ENCODE results near the gene U2AF1L4. TPM values are rescaled to one million over a fixed set of nuclear protein-coding genes. Genes with fewer than 3 reads are reported as not detected.

The U2AF1L4 gene
- total and polyA plus RNA-seq, 4 donors: 13.0 to 25.5 (median 17.8) TPM

GRCh38 chr19:35743640-35744429, 1.4 kb downstream of the U2AF1L4 start:
- WGBS, 2 donors: 88 to 89% methylated on average over 19 of the region's 19 CpGs
- DNase-seq: no peak
- TF ChIP-seq CTCF (IDR thresholded peaks at IDR 0.05; ENCODE audit: control extremely low read depth, extremely low read depth): no peak
- Histone ChIP-seq H3K36me3 (ENCODE audit: control insufficient read depth in 4 of 4, insufficient read depth in 4 of 4, low read length in 4 of 4) (peaks cover 0 to 9% (median 3%) of the 10 kb centered on the region in 4 donors), H3K4me1 (ENCODE audit: control insufficient read depth in 5 of 5, insufficient read depth in 5 of 5, low read length in 5 of 5) (peaks cover 0 to 33% (median 8%) of the 10 kb centered on the region in 5 donors), H3K4me3 (no peak overlapping the region), H3K9me3 (ENCODE audit: control insufficient read depth in 4 of 4, insufficient read depth in 3 of 4, low read length in 3 of 4) (no peaks in the 10 kb centered on the region), H3K27me3 (ENCODE audit: control insufficient read depth in 3 of 3, insufficient read depth in 3 of 3, low read length in 2 of 3) (no peaks in the 10 kb centered on the region), H3K9ac (ENCODE audit: insufficient read depth in 1 of 2, low read length in 2 of 2) (no peak overlapping the region), H3K27ac (ENCODE audit: low read depth in 1 of 2, low read length in 1 of 2) (peak overlapping the region in 1 of 2 donors; percentile 99)
- no peak for ATAC-seq (ENCODE audit: insufficient read depth, low FRiP score)

GRCh38 chr19:35742121-35742724, 3.0 kb downstream of the U2AF1L4 start, which contains the start of gene IGFLR1:
IGFLR1 (minus strand) TSS chr19:35742452; CDS start chr19:35741180, 1,272 bp downstream.
- peaks cover 0 to 30% (median 8%) of the 10 kb centered on the region in 5 donors for H3K4me1 ChIP-seq (ENCODE audit: control insufficient read depth in 5 of 5, insufficient read depth in 5 of 5, low read length in 5 of 5)
- DNase-seq: no peak

GRCh38 chr19:35741203-35741515, 4.1 kb downstream of the U2AF1L4 start:
- no peak for ATAC-seq (ENCODE audit: insufficient read depth, low FRiP score)

More at GRCh38 chr19:35742121-35742724, 3.0 kb downstream of the U2AF1L4 start, which contains the start of gene IGFLR1:
- H3K4me3 ChIP-seq: no peak within 1 kb of the TSS
- ATAC-seq (ENCODE audit: insufficient read depth, low FRiP score): no peak
- H3K36me3 ChIP-seq (ENCODE audit: control insufficient read depth in 4 of 4, insufficient read depth in 4 of 4, low read length in 4 of 4): peaks cover 3 to 19% (median 10%) of the 10 kb centered on the region in 4 donors
- H3K27ac ChIP-seq (ENCODE audit: low read depth in 1 of 2, low read length in 1 of 2): peak within 1 kb of the TSS in 1 of 2 donors; percentile 69
- H3K9ac ChIP-seq (ENCODE audit: insufficient read depth in 1 of 2, low read length in 2 of 2): no peak within 1 kb of the TSS
- TF ChIP-seq CTCF (IDR thresholded peaks at IDR 0.05; ENCODE audit: control extremely low read depth, extremely low read depth): no peak
- H3K9me3 ChIP-seq (ENCODE audit: control insufficient read depth in 4 of 4, insufficient read depth in 3 of 4, low read length in 3 of 4): no peaks in the 10 kb centered on the region
- whole genome bisulfite sequencing, 2 donors: 24 to 58% methylated on average over 9 of the region's 9 CpGs
- H3K27me3 ChIP-seq (ENCODE audit: control insufficient read depth in 3 of 3, insufficient read depth in 3 of 3, low read length in 2 of 3): no peaks in the 10 kb centered on the region

More at GRCh38 chr19:35741203-35741515, 4.1 kb downstream of the U2AF1L4 start:
- no peak for DNase-seq
- Histone ChIP-seq H3K9me3 (ENCODE audit: control insufficient read depth in 4 of 4, insufficient read depth in 3 of 4, low read length in 3 of 4) (no peaks in the 10 kb centered on the region), H3K36me3 (ENCODE audit: control insufficient read depth in 4 of 4, insufficient read depth in 4 of 4, low read length in 4 of 4) (peaks cover 3 to 28% (median 14%) of the 10 kb centered on the region in 4 donors), H3K27ac (ENCODE audit: low read depth in 1 of 2, low read length in 1 of 2) (peak overlapping the region; percentile 74 to 94), H3K9ac (ENCODE audit: insufficient read depth in 1 of 2, low read length in 2 of 2) (peak overlapping the region in 1 of 2 donors; percentile 23), H3K4me3 (no peak overlapping the region), H3K27me3 (ENCODE audit: control insufficient read depth in 3 of 3, insufficient read depth in 3 of 3, low read length in 2 of 3) (no peaks in the 10 kb centered on the region), H3K4me1 (ENCODE audit: control insufficient read depth in 5 of 5, insufficient read depth in 5 of 5, low read length in 5 of 5) (peaks cover 0 to 27% (median 5%) of the 10 kb centered on the region in 5 donors)
- WGBS, 2 donors: 1 to 7% methylated on average over 12 of the region's 12 CpGs
- no peak for TF ChIP-seq CTCF (IDR thresholded peaks at IDR 0.05; ENCODE audit: control extremely low read depth, extremely low read depth)
